ENCODE results near the gene UBQLN2. TPM values are rescaled to one million over a fixed set of nuclear protein-coding genes. Genes with fewer than 3 reads are reported as not detected.
"Not testable (repeated sequence)": the region's sequence is repeated elsewhere in the genome, so short reads cannot be mapped to it uniquely, and the experiment has no call there.

Gene UBQLN2
- total RNA-seq (2014; rRNA removed; shearing (Covaris generic)), result 4.5 and 8.9 TPM in 2 replicates

GRCh38 chrX:56563231-56564161 is at the start of gene UBQLN2:
UBQLN2 (plus strand) TSS chrX:56563627; CDS start chrX:56563874, 247 bp downstream.
- 0 out of 2 replicates have a peak, but pooled peaks cover 4% of the 10 kb centered on the region for H3K4me1 ChIP-seq (replicated peaks)
- peak within 1 kb of the TSS; percentile 81 for H3K4me3 ChIP-seq
- no peaks in the 10 kb centered on the region for H3K27me3 ChIP-seq (replicated peaks)
- peak; percentile 71 to 81 for DNase-seq (ENCODE audit: low read depth in 1 of 2, low spot score in 2 of 2)
- no peaks in the 10 kb centered on the region for H3K9me3 ChIP-seq (replicated peaks)
- peaks cover 18% of the 10 kb centered on the region for H3K36me3 ChIP-seq
- peak within 1 kb of the TSS; percentile 92 for H3K27ac ChIP-seq

- no peak overlapping the region for H3K4me3 ChIP-seq
- no peaks in the 10 kb centered on the region for H3K36me3 ChIP-seq
- H3K27ac ChIP-seq, result no peak overlapping the region
- DNase-seq (ENCODE audit: low read depth in 1 of 2, low spot score in 2 of 2), result no peak
- H3K9me3 ChIP-seq (replicated peaks), result no peaks in the 10 kb centered on the region
- H3K4me1 ChIP-seq (replicated peaks), result no peaks in the 10 kb centered on the region
- no peaks in the 10 kb centered on the region for H3K27me3 ChIP-seq (replicated peaks)
Observed at GRCh38 chrX:56519642-56520041, 43.8 kb upstream of the UBQLN2 start.

GRCh38 chrX:56529482-56530007 is 33.9 kb upstream of the UBQLN2 start:
- H3K27me3 ChIP-seq (replicated peaks); H3K27ac ChIP-seq; H3K4me3 ChIP-seq; H3K9me3 ChIP-seq (replicated peaks); H3K36me3 ChIP-seq; H3K4me1 ChIP-seq (replicated peaks); DNase-seq (ENCODE audit: low read depth in 1 of 2, low spot score in 2 of 2): not testable (repeated sequence)

GRCh38 chrX:56530011-56530410 is 33.4 kb upstream of the UBQLN2 start:
- H3K36me3 ChIP-seq, result no peaks in the 10 kb centered on the region
- no peaks in the 10 kb centered on the region for H3K4me1 ChIP-seq (replicated peaks)
- H3K9me3 ChIP-seq (replicated peaks), result no peaks in the 10 kb centered on the region
- DNase-seq (ENCODE audit: low read depth in 1 of 2, low spot score in 2 of 2), result no peak
- no peak overlapping the region for H3K4me3 ChIP-seq
- no peaks in the 10 kb centered on the region for H3K27me3 ChIP-seq (replicated peaks)
- H3K27ac ChIP-seq, result no peak overlapping the region

GRCh38 chrX:56550667-56551066 is 12.8 kb upstream of the UBQLN2 start:
- no peaks in the 10 kb centered on the region for H3K27me3 ChIP-seq (replicated peaks)
- no peaks in the 10 kb centered on the region for H3K9me3 ChIP-seq (replicated peaks)
- H3K27ac ChIP-seq, result no peak overlapping the region
- H3K4me3 ChIP-seq, result no peak overlapping the region
- no peaks in the 10 kb centered on the region for H3K36me3 ChIP-seq
- no peaks in the 10 kb centered on the region for H3K4me1 ChIP-seq (replicated peaks)
- no peak for DNase-seq (ENCODE audit: low read depth in 1 of 2, low spot score in 2 of 2)

GRCh38 chrX:56554870-56555269 is 8.6 kb upstream of the UBQLN2 start:
- Histone ChIP-seq H3K4me1 (replicated peaks) (no peaks in the 10 kb centered on the region), H3K4me3 (no peak overlapping the region), H3K9me3 (replicated peaks) (no peaks in the 10 kb centered on the region), H3K36me3 (no peaks in the 10 kb centered on the region), H3K27ac (no peak overlapping the region), H3K27me3 (replicated peaks) (no peaks in the 10 kb centered on the region)
- no peak for DNase-seq (ENCODE audit: low read depth in 1 of 2, low spot score in 2 of 2)

GRCh38 chrX:56557376-56557929 is 6.0 kb upstream of the UBQLN2 start:
- Histone ChIP-seq H3K27me3 (replicated peaks) (no peaks in the 10 kb centered on the region), H3K9me3 (replicated peaks) (no peaks in the 10 kb centered on the region), H3K36me3 (no peaks in the 10 kb centered on the region), H3K4me3 (no peak overlapping the region), H3K27ac (no peak overlapping the region), H3K4me1 (replicated peaks) (no peaks in the 10 kb centered on the region)
- no peak for DNase-seq (ENCODE audit: low read depth in 1 of 2, low spot score in 2 of 2)

GRCh38 chrX:56564164-56564885 is 898 bp downstream of the UBQLN2 start:
- H3K36me3 ChIP-seq, result peaks cover 18% of the 10 kb centered on the region
- DNase-seq (ENCODE audit: low read depth in 1 of 2, low spot score in 2 of 2), result peak in 1 of 2 experiments; percentile 19
- no peaks in the 10 kb centered on the region for H3K27me3 ChIP-seq (replicated peaks)
- H3K4me3 ChIP-seq, result peak overlapping the region; percentile 81
- H3K9me3 ChIP-seq (replicated peaks), result no peaks in the 10 kb centered on the region
- H3K4me1 ChIP-seq (replicated peaks), result 0 out of 2 replicates have a peak, but pooled peaks cover 4% of the 10 kb centered on the region
- H3K27ac ChIP-seq, result peak overlapping the region; percentile 92

- Histone ChIP-seq H3K27ac (no peak overlapping the region), H3K36me3 (peaks cover 18% of the 10 kb centered on the region), H3K4me3 (peak overlapping the region; percentile 81), H3K9me3 (replicated peaks) (no peaks in the 10 kb centered on the region), H3K4me1 (replicated peaks) (0 out of 2 replicates have a peak, but pooled peaks cover 4% of the 10 kb centered on the region), H3K27me3 (replicated peaks) (no peaks in the 10 kb centered on the region)
- DNase-seq (ENCODE audit: low read depth in 1 of 2, low spot score in 2 of 2), result no peak
Observed at GRCh38 chrX:56564921-56565840, 1.8 kb downstream of the UBQLN2 start.

GRCh38 chrX:56569378-56570057 is 6.1 kb downstream of the UBQLN2 start:
- Histone ChIP-seq H3K27ac (no peak overlapping the region), H3K27me3 (replicated peaks) (no peaks in the 10 kb centered on the region)

GRCh38 chrX:56572975-56573374 is 9.5 kb downstream of the UBQLN2 start:
- no peaks in the 10 kb centered on the region for H3K9me3 ChIP-seq (replicated peaks)
- H3K27ac ChIP-seq, result no peak overlapping the region
- no peaks in the 10 kb centered on the region for H3K4me1 ChIP-seq (replicated peaks)
- H3K36me3 ChIP-seq, result no peaks in the 10 kb centered on the region
- DNase-seq (ENCODE audit: low read depth in 1 of 2, low spot score in 2 of 2), result no peak
- no peaks in the 10 kb centered on the region for H3K27me3 ChIP-seq (replicated peaks)
- no peak overlapping the region for H3K4me3 ChIP-seq

More at GRCh38 chrX:56569378-56570057, 6.1 kb downstream of the UBQLN2 start:
- H3K36me3 ChIP-seq, result peaks cover 10% of the 10 kb centered on the region
- DNase-seq (ENCODE audit: low read depth in 1 of 2, low spot score in 2 of 2), result no peak
- H3K4me3 ChIP-seq, result no peak overlapping the region
- no peaks in the 10 kb centered on the region for H3K4me1 ChIP-seq (replicated peaks)
- no peaks in the 10 kb centered on the region for H3K9me3 ChIP-seq (replicated peaks)

GRCh38 chrX:56574861-56575260 is 11.4 kb downstream of the UBQLN2 start:
- Histone ChIP-seq H3K9me3 (replicated peaks) (no peaks in the 10 kb centered on the region), H3K36me3 (no peaks in the 10 kb centered on the region), H3K27ac (no peak overlapping the region), H3K4me3 (no peak overlapping the region), H3K27me3 (replicated peaks) (no peaks in the 10 kb centered on the region), H3K4me1 (replicated peaks) (no peaks in the 10 kb centered on the region)
- no peak for DNase-seq (ENCODE audit: low read depth in 1 of 2, low spot score in 2 of 2)
